Occipital lobe (tissue), 2 donors: Measurements from ENCODE around the gene FAM83C. TPM values are rescaled to one million over a fixed set of nuclear protein-coding genes. Genes with fewer than 3 reads are reported as not detected.
"Not testable (repeated sequence)": the region's sequence is repeated elsewhere in the genome, so short reads cannot be mapped to it uniquely, and the experiment has no call there.

Experiments
- DNase-seq: peaks from one replicate; lab custom pipeline; 2025; lab: John Stamatoyannopoulos, UW
- total RNA-seq: library from RNA; depleted of rRNA; stranded (reverse); fragments of >200 nt; gene quantifications from one replicate; pipeline ENCODE4 v1.2.3, GENCODE V29; 2014

Gene FAM83C
- total RNA-seq, 1 donor from 2014 or later: not detected

DNA sequence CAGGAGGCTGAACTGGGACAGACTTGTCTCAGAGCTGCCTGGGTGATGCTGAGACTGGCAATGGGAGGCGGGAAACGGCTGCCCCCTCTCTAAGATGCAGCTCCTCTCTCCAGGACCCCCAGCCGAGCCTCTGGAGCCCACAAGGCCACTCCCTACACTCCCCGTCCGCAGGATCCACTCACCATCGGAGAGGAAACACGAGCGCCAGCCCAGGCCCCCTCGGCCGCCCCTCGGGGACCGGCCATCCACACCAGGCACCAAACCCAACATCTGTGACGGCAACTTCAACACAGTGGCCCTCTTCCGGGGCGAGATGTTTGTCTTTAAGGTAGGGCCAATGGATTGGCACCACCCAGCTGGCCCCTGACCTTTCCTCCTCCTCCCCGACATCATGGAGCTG, 25.1 kb downstream of the FAM83C start:
- no peak for DNase-seq

DNA sequence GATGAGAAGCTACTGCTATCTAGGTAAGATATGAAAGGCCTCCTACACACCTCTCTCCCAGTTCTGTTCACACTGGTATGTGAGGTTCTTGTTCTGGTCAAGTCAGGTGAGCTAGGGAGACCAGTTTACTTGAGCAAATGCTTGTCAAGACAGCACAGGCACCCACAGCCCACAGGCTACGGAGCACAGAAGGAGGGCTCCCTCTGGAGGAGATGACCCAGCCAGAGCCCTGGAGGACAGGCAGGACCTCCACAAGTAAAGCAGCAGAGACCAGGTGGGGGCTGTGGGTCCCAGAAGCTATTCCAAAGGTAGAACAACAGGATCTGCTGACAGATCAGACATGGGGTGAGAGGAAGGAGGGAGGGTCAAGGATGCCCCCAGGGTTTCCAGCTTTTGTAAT, 27.5 kb downstream of the FAM83C start:
- DNase-seq: no peak

DNA sequence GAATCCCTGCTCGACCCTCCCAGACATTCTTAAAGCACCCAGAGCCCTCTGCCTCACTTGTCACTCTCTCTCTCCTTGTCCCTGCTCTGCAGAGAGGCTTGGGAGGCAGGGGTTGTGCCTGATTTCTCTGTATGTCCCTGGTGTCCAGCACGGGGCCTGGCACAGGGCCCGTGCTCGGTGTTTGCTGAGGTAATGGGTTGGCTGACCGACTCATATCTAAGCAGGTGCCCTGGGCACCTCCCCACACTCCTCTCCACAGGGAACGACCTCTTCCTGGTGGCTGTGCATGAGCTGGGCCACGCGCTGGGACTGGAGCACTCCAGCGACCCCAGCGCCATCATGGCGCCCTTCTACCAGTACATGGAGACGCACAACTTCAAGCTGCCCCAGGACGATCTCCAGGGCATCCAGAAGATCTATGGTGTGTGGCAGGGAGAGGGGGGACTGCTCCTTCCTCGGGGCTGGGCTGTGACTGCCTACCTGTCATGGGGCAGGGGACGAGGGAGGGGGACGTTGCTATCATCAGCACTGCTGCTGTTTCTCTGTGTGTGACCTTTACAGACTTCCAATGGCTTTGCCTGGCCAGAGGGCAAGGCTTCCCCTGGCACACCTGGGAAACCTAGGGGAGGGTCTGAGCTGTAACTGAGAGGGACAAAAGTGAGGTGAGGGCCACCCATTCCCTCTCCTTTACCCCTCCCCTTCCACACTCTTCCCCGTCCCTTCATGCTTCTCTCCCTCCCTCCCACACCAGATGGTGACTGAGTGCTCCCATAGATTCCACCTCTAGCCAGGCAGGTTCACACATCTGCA, 28.5 kb downstream of the FAM83C start:
- DNase-seq: no peak

DNA sequence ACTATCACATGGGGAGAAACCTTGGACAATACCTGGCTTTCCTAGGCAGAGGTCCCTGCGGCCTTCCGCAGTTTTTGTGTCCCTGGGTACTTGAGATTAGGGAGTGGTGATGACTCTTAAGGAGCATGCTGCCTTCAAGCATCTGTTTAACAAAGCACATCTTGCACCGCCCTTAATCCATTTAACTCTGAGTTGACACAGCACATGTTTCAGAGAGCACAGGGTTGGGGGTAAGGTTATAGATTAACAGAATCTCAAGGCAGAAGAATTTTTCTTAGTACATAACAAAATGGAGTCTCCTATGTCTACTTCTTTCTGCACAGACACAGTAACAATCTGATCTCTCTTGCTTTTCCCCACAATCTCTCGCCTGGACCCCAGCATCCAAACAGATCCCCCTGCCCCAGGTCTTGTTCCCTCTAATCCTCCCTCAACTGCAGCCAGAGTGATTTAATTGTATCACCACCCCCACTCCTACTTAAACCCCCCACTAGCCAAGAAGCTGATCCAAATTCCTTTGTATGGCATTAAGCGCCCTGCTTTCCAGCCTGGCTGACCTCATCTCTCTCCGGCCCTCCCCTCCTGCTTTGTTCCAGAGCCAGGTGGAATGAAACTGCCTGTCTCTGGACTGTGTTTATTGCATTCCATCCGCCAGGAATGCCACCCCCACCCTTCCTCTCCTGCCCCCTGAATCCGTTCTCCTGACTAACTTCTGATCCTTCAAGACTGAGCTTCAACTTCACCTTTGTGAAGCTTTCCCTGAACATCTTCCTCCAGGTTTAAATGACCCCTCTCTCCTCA, 29.3 kb downstream of the FAM83C start:
- not testable (repeated sequence) for DNase-seq

DNA sequence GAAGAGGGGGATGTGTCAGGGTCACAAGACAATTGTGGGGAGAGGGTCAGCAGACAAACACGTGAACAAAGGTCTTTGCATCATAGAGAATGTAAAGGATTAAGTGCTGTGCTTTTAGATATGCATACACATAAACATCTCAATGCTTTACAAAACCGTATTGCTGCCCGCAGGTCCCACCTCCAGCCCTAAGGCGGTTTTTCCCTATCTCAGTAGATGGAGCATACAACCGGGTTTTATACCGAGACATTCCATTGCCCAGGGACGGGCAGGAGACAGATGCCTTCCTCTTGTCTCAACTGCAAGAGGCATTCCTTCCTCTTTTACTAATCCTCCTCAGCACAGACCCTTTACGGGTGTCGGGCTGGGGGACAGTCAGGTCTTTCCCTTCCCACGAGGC, 29.9 kb downstream of the FAM83C start:
- not testable (repeated sequence) for DNase-seq

DNA sequence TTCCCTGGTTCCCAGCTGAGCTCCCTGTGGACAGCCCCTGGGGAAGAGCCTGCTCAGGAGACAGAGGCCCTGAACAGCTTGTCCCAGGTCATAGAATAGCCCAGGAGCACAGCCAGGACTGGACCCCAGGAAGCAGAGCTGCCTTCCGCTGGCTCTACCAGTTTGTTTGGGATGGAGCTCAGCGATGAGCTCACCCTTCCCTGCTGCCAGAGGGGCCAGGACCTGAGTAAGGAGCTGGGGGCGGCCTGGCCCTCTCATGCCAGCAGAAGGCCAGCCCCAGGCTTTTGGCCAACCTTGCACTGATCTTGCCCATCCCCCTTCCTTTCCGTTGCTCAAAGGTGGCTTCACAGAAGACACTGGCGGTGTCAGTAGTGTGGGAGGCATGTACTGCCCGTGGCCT, 31.8 kb downstream of the FAM83C start:
- DNase-seq: no peak

DNA sequence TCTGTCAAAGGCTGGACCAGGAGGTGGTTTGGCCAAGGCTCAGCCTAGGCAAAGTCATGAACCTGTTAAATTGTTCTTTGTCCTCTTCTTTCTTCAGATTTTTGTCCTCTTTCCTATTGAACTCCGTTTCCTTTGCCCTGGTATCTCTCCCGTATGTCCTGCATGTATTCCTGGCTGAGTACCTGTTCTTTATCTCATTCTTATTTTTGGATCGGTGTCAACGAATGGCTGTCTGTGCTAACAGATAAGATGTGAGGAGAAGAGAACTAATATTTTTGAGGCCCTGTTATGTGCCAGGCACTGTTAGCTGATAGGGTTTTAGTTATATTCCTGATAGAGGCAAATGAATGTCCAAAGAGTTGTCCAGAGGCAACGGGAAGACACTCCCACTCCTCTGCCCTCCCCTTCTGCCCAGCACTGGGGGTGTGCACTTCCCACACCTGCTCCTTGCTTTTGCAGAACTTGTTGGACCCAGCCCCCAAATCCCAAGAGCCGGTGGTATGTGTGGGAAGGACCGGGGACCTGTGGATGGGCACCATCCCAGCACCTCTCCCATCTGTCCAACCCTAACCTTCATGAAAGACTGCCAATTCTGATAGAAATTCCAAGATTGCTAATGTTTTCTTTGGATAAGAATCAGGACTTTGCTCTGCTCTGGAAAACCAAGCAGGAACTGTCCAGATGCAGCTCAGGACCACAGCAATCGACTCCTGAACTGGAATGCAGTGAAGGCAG, 34.9 kb downstream of the FAM83C start:
- no peak for DNase-seq

DNA sequence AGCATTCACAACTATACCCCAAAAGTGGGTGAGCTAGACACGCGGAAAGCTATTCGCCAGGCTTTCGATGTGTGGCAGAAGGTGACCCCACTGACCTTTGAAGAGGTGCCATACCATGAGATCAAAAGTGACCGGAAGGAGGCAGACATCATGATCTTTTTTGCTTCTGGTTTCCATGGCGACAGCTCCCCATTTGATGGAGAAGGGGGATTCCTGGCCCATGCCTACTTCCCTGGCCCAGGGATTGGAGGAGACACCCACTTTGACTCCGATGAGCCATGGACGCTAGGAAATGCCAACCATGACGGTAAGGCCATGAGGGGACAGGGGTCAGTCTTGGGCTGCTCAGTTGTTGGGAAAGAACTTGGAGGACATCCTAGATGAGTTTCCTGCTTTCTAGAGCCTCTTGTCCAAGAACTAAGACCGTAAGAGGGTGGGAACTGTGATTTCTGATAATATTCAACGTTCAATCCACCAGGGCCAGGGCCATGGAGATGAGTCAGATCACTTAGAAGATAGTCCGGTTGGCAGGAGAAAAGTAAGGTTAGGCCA, 37.7 kb downstream of the FAM83C start:
- DNase-seq: no peak

DNA sequence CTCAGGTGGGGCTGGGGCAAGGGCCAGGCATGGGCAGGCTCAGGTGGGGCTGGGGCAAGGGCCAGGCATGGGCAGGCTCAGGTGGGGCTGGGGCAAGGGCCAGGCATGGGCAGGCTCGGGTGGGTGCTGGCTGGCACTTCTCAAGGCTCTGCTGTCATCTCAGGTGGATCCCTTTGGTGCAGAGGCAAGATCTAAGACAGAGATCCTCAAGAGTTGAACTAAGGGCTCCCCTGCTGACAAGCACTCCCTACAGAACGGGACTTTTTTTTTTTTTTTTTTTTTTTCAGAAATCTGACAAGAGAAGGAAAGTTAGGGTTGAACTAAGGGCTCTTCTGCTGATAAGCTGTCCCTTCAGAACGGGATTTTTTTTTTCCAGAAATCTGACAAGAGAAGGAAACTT, 39.2 kb downstream of the FAM83C start:
- DNase-seq: no peak

DNA sequence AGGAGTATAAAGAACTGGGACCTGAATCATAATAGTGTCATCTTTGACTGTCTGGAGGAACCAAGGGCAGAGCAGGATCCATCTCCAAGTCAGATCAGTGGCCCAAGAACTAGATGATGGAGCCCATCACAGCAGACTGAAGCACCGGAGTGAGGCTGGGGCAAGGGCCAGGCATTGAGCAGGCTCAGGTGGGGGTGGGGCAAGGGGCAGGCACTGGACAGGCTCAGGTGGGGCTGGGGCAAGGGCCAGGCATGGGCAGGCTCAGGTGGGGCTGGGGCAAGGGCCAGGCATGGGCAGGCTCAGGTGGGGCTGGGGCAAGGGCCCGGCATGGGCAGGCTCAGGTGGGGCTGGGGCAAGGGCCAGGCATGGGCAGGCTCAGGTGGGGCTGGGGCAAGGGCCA, 39.6 kb downstream of the FAM83C start:
- not testable (repeated sequence) for DNase-seq

DNA sequence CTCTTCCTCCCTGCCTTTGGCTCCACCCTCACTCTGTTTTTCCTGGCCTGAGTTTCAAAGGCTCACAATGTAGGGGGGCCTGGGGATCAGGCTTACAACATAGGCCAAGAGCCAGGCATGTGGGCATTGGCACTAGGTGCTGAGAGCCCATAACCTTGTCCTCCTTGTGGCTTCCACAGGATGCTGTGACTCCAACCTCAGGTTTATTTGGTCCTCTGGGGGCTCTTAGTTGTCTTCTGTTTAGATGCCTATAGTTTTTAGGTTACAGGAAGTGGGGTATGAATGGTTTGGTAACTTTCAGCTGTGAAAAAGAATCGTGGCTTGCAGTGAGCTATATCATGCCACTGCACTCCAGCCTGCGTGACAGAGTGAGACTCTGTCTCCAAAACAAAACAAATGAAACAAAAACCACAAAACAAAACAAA, 40.2 kb downstream of the FAM83C start:
- no peak for DNase-seq

DNA sequence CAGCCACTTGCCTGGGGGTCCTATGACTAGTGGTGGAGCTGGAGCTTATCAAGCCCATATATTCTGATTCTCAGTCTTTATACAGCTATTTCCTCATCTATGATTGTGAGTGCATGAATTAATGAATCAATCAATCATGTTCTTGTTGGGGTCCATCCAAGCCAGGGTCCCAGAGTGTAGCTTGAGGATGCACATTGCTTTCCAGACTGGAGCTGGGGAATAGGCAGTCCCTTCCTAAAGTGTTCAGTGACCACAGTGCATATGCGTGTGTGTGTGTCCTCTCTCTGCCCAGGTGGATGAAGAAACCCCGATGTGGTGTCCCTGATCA, 40.6 kb downstream of the FAM83C start:
- DNase-seq: no peak

DNA sequence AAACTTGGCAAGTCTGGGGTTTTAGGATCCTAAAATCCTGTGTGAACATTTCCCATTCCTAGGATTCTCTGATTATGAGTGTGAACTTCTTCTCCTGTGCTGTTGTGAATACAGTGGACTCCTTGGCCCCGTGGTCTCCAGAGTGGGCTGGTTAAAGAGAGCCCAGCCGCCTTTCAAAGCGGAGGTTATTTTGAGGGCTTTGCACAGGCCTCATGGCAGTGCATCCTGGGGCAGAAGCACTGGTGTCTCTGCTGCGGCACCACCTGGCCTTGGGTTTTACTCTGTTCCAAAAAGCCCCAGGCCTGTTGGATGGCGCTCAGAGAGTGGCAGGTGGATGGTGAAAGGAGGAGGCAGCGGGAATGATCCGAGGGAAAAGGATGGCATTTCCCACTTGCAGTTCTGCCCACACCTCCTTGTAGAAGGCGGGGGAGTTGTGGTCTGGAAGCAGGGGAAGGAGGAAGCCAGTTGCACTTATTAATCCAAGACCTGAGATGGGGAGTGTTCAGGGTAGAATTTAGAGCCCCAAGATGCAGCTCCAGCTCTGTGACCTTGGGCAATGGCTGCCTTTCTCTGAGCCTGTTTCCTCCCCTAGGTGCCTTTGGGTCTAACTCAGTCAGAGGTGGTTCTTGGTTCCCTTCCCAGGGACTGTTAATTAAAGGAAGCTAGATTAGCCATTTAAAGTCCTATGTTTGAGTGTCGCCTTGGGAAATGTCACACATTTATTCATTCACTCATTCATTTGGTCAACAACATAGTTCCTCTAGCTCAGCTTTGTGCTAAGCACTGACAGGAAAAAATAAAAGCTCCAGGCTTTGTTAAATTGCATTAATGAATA, 43.4 kb downstream of the FAM83C start:
- no peak for DNase-seq

DNA sequence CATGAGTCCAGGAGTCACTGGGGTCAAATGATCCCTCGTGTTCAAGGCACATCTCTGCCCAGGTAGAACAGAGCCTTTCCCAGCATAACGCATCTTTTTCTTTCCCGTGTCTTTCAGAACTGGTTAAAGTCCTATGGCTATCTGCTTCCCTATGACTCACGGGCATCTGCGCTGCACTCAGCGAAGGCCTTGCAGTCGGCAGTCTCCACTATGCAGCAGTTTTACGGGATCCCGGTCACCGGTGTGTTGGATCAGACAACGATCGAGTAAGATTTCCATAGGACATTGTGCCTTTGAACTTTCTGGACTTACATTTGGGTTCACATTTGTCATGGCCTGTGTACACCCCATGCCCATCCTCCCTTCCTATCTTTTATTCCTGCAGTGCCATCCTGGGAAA, 45.5 kb downstream of the FAM83C start:
- DNase-seq: no peak

DNA sequence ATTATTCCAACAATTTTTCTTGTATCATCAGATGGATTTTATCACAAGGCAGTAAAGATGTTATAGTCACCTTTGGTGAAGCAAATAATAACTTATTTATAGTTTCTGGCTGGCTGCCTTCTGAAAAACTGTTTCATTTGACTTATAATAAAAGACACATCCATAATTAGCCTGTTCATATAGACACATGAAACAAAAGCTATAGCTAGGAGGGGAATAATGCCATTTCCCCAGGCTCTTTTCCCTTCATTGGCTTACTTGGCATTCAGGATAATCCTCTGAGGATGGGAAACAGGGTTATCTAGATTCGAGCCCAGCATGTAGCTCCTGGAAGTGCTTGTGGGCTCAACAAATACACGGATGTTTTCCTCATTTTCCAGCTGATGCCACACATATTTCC, 48.2 kb downstream of the FAM83C start:
- DNase-seq: no peak

DNA sequence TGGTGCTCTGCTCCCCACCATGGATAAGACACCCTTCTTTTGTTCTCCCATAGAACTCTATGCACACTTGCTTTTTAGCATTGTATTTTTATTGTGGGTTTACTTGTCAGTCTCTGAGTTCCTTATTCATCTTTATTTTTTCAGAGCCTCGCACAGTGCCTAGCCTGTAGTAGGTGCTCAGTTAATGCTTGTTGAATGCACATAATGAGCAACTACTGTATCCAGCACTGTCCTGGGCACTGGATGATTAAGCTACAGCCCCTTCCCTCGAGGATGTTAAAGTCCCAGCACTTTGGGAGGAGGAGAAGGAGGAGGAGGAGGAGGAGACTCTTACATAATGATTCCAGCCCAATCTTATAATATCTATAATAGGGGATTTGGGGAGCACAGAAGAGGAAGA, 48.9 kb downstream of the FAM83C start:
- DNase-seq: no peak

DNA sequence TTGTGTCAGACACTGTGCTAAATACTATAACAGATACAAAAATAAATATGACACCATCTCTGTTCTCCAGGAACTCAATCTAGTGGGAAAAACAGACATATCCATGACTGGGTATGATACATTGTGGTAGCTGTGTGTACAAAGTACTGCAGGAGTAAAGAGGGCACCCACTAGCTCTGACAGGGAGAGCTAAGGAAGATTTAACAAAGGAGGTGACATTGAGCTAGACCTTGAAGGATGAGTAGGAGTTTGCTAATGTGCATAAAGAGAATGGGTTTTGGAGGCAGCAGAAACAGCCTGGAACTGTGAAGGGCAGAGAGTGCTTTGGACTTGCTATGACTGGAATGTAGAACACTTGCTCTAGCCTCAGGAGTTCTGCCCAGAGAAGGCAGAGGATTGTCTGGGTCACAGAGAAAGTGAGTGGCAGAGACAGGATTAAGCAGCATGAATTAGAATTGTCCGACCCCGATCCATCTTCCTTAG, 51.4 kb downstream of the FAM83C start:
- no peak for DNase-seq

DNA sequence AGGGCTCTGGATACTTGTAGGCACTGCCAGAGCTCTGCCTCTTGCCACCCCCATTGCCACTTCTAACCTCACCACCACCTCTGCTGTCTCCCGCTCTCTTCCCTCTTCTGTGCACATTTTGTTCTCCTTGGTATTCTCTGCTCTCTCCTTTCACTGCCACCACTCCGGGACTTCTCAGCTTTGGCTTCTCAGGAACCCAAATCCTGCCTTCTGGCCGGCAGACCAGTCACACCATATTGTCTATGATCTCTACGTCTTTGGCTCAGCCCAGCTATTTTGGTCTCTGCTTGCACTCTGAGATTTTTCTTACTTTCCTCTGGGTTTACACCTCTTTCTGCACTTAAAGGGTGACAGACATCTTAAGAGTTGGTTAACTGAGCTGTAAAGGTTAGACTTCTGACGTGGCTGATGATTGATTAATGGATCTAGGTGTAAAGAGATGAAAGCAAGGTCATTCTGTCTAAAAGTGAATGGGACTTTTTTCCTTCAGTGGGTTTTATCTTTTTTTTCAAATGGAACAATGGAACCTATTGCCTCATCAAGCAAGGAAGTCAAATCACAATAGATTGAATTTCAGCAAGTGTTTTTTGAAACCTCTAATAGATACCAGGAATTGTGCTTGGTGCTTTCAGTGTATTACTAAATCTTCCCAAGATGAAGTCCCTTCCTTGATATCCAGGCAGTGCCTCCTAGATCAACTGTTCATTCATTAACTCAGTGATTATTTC, 52.0 kb downstream of the FAM83C start:
- no peak for DNase-seq

DNA sequence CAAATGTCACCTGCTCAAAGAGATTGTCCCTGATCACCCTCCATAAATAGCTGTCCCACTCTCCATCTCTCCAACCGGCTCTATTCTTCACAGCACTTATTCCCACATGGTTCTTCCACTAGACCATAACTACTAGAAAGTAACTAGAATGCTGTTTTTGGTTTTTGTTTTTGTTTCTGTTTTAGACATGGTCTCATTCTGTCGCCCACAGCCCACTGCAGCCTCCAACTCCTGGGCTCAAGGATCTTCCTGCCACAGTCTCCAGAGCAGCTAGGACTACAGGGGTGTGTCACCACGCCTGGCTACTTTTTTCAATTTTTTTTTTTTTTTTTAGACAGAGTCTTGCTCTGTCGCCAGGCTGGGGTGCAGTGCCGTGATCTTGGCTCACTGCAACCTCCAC, 53.5 kb downstream of the FAM83C start:
- DNase-seq: no peak

DNA sequence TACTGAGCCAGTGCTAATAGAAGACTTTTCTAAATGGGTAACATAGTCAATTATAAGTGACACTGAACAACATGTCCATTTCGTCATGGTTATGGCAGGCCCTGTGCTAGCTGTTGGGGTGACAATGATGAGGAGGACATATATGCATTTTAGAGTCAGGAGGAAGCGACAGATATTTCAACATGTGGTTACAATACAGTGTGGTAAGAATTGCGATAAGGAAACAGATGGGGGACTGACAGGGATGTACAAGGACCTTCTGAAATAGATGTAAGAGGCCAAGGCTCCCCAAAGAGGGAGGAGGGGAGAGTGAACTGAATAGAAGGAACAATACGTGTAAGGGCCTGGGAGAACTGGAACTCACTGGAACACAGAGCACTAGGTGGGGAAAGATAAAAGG, 54.1 kb downstream of the FAM83C start:
- no peak for DNase-seq
